IMR-90 (cell line): Measurements from ENCODE around the gene RND3. TPM values are rescaled to one million over a fixed set of nuclear protein-coding genes. Genes with fewer than 3 reads are reported as not detected.
A peak's percentile ranks its signal among the peaks of the same experiment; 100 is the strongest.

Experiments
- ATAC-seq: fragments of 200-7000 bp; cut with Tn5 transposase; 2 replicates; pipeline ENCODE4 v1.9.1; 2020; ENCODE audit warnings: low read depth, mild to moderate bottlenecking, moderate library complexity
- BruUV-seq: library from RNA; stranded (reverse); fragments of 400-500 nt; replicated peaks from 2 replicates; lab custom pipeline; 2021; lab: Mats Ljungman, UMichigan
- CTCF ChIA-PET: fragments of 300-600 bp; formaldehyde crosslinking; extraction: SDS; loops from one replicate; lab custom pipeline; 2021; ENCODE audit warnings: antibody characterized with exemption; lab: Yijun Ruan, JAX
- POLR2A ChIA-PET: fragments of 300-600 bp; sonication (Branson Sonifier 250); formaldehyde crosslinking; loops from one replicate; lab custom pipeline; 2022; ENCODE audit warnings: antibody characterized with exemption; ENCODE audit not compliant: unreplicated experiment; lab: Charles Lee
- DNase-seq: peaks from one replicate; pipeline ENCODE4 v3.0.0; 2013
- H2AFZ ChIP-seq: replicated peaks from 2 replicates; pipeline ENCODE3; 2013; ENCODE audit warnings: low read length, mild to moderate bottlenecking; ENCODE audit not compliant: poor library complexity
- H2AK5ac ChIP-seq: 2 replicates; pipeline ENCODE4 v1.6.1; 2013; ENCODE audit warnings: low read depth, low read length, inconsistent platforms
- H2AK9ac ChIP-seq: replicated peaks from 2 replicates; pipeline ENCODE3; 2013; ENCODE audit warnings: mild to moderate bottlenecking, low read depth, low read length, moderate library complexity; ENCODE audit not compliant: poor library complexity
- H2BK120ac ChIP-seq: 2 replicates; pipeline ENCODE4 v1.6.1; 2013; ENCODE audit warnings: low read depth, low read length, inconsistent platforms
- H2BK15ac ChIP-seq: 3 replicates; pipeline ENCODE4 v1.6.1; 2013; ENCODE audit warnings: low read depth, low read length, inconsistent platforms
- H2BK20ac ChIP-seq: 2 replicates; pipeline ENCODE4 v1.6.1; 2013; ENCODE audit warnings: low read depth, mild to moderate bottlenecking, inconsistent platforms, low read length, moderate library complexity
- H2BK5ac ChIP-seq: 2 replicates; pipeline ENCODE4 v1.6.1; 2013; ENCODE audit warnings: mild to moderate bottlenecking, low read depth, low read length, inconsistent platforms; ENCODE audit not compliant: poor library complexity, severe bottlenecking
- H3K14ac ChIP-seq: replicated peaks from 2 replicates; pipeline ENCODE4 v1.6.1; 2013; ENCODE audit warnings: low read depth, low read length, inconsistent platforms
- H3K18ac ChIP-seq: 2 replicates; pipeline ENCODE4 v1.6.1; 2013; ENCODE audit warnings: low read depth, low read length, control low read depth
- H3K23ac ChIP-seq: 2 replicates; pipeline ENCODE4 v1.6.1; 2013; ENCODE audit warnings: low read depth, low read length, inconsistent platforms
- H3K27ac ChIP-seq: 2 replicates; pipeline ENCODE4 v1.5.1; 2013; ENCODE audit warnings: mild to moderate bottlenecking, control low read depth, low read length; ENCODE audit not compliant: insufficient read depth
- H3K27me3 ChIP-seq: 2 replicates; pipeline ENCODE4 v1.6.1; 2013; ENCODE audit warnings: low read length; ENCODE audit not compliant: control insufficient read depth, insufficient read depth
- H3K36me3 ChIP-seq: 2 replicates; pipeline ENCODE4 v1.6.1; 2013; ENCODE audit warnings: low read length, mixed read lengths; ENCODE audit not compliant: control insufficient read depth, insufficient read depth
- H3K4ac ChIP-seq: 2 replicates; pipeline ENCODE4 v1.6.1; 2013; ENCODE audit warnings: low read depth, low read length, inconsistent platforms
- H3K4me1 ChIP-seq: 2 replicates; pipeline ENCODE4 v1.6.1; 2013; ENCODE audit warnings: low read length, mixed read lengths; ENCODE audit not compliant: control insufficient read depth, insufficient read depth
- H3K4me2 ChIP-seq: 2 replicates; pipeline ENCODE4 v1.6.1; 2013; ENCODE audit warnings: low read depth, mild to moderate bottlenecking, control low read depth, low read length, moderate library complexity
- H3K4me3 ChIP-seq: 2 replicates; pipeline ENCODE4 v1.5.1; 2013; ENCODE audit warnings: low read depth, mild to moderate bottlenecking, control low read depth, low read length, moderate library complexity; ENCODE audit not compliant: insufficient read depth
- H3K56ac ChIP-seq: 2 replicates; pipeline ENCODE4 v1.6.1; 2013; ENCODE audit warnings: low read length, inconsistent platforms; ENCODE audit not compliant: insufficient read depth; ENCODE audit errors: extremely low read depth
- H3K79me1 ChIP-seq, 2 experiments: 2 replicates each; pipeline ENCODE4 v1.6.1; 2013; ENCODE audit warnings: low read length in 2 of 2, inconsistent platforms in 1 of 2, low read depth in 1 of 2
- H3K9ac ChIP-seq: 2 replicates; pipeline ENCODE4 v1.6.1; 2013; ENCODE audit warnings: low read depth, low read length, control low read depth
- H3K9me1 ChIP-seq: 2 replicates; pipeline ENCODE4 v1.6.1; 2013; ENCODE audit warnings: low read length, inconsistent platforms; ENCODE audit not compliant: insufficient read depth
- H3K9me3 ChIP-seq: 2 replicates; pipeline ENCODE4 v1.6.1; 2013; ENCODE audit warnings: low read length; ENCODE audit not compliant: control insufficient read depth, insufficient read depth
- H4K20me1 ChIP-seq: 2 replicates; pipeline ENCODE4 v1.6.1; 2013; ENCODE audit warnings: low read length, inconsistent platforms; ENCODE audit not compliant: insufficient read depth
- H4K5ac ChIP-seq: 2 replicates; pipeline ENCODE4 v1.6.1; 2013; ENCODE audit warnings: mild to moderate bottlenecking, low read depth, low read length, control low read depth
- H4K8ac ChIP-seq, 2 experiments: 2 replicates each; pipeline ENCODE4 v1.6.1; 2013; ENCODE audit warnings: low read depth in 2 of 2, low read length in 2 of 2, control low read depth in 1 of 2, inconsistent platforms in 1 of 2
- H4K91ac ChIP-seq: 2 replicates; pipeline ENCODE4 v1.6.1; 2013; ENCODE audit warnings: low read depth, low read length, inconsistent platforms; ENCODE audit not compliant: insufficient read depth
- BHLHE40 ChIP-seq: fragments of 150-350 bp; IDR thresholded peaks from 2 replicates; pipeline ENCODE4 v1.6.1; 2016; ENCODE audit warnings: mild to moderate bottlenecking, low read depth, low read length
- CEBPB ChIP-seq: IDR thresholded peaks from 2 replicates; pipeline ENCODE4 v1.6.1; 2012; ENCODE audit warnings: low read depth, low read length, improper control_type of control experiment
- CHD1 ChIP-seq: IDR thresholded peaks from 2 replicates; pipeline ENCODE4 v1.6.1; 2012; ENCODE audit warnings: low read depth, low read length, improper control_type of control experiment
- FOS ChIP-seq: fragments of 150-350 bp; IDR thresholded peaks from 2 replicates; pipeline ENCODE4 v1.6.1; 2016; ENCODE audit warnings: low read depth, low read length
- MAFK ChIP-seq: IDR thresholded peaks from 2 replicates; pipeline ENCODE4 v1.6.1; 2012; ENCODE audit warnings: low read depth, low read length, improper control_type of control experiment
- MAZ ChIP-seq: IDR thresholded peaks from 2 replicates; pipeline ENCODE4 v1.6.1; 2012; ENCODE audit warnings: low read depth, mild to moderate bottlenecking, low read length, improper control_type of control experiment, moderate library complexity, borderline replicate concordance
- MXI1 ChIP-seq: IDR thresholded peaks from 2 replicates; pipeline ENCODE4 v1.6.1; 2012; ENCODE audit warnings: low read depth, mild to moderate bottlenecking, low read length, moderate library complexity, borderline replicate concordance
- NFE2L2 ChIP-seq: fragments of 150-350 bp; IDR thresholded peaks from 2 replicates; pipeline ENCODE4 v1.6.1; 2016; ENCODE audit warnings: low read depth, mild to moderate bottlenecking, low read length
- RAD21 ChIP-seq: IDR thresholded peaks from 2 replicates; pipeline ENCODE4 v1.6.1; 2012; ENCODE audit warnings: low read length, improper control_type of control experiment
- RCOR1 ChIP-seq: IDR thresholded peaks from 2 replicates; pipeline ENCODE4 v1.6.1; 2012; ENCODE audit warnings: mild to moderate bottlenecking, low read length, improper control_type of control experiment; ENCODE audit not compliant: insufficient replicate concordance
- RFX5 ChIP-seq: IDR thresholded peaks from 2 replicates; pipeline ENCODE4 v1.8.0; 2012; ENCODE audit warnings: low read depth, mild to moderate bottlenecking, low read length, moderate library complexity
- SMC3 ChIP-seq: fragments of 150-350 bp; IDR thresholded peaks from 2 replicates; pipeline ENCODE4 v1.6.1; 2016; ENCODE audit warnings: low read depth, mild to moderate bottlenecking, antibody characterized with exemption, low read length, moderate library complexity
- WGBS, 2 experiments: methylation state at CpG; one replicate each; pipeline versions ENCODE4 v1.1.5 to v1.1.7; 2013; ENCODE audit warnings: missing lambda C conversion rate in 2 of 2; ENCODE audit not compliant: insufficient read length in 1 of 2; ENCODE audit errors: extremely low coverage in 2 of 2; 5-methylcytosine and 5-hydroxymethylcytosine counted together
- dilution Hi-C: fragments of 300-500 bp; cut with HindIII; formaldehyde crosslinking; loops from one replicate; pipeline ENCODE4 v1.14.3; 2018; ENCODE audit warnings: low sequenced_read_pairs; ENCODE audit not compliant: unreplicated experiment
- in situ Hi-C: fragments of 300-500 bp; cut with MboI; formaldehyde crosslinking; loops from 3 replicates; pipeline ENCODE4 v1.14.3; 2019; ENCODE audit warnings: low sequenced_read_pairs, inconsistent platforms, mixed read lengths
- intact Hi-C: fragments of 100-400 bp; cut with micrococcal nuclease; formaldehyde crosslinking; loops from 2 replicates; pipeline ENCODE4 v1.10.0; 2022
- polyA plus RNA-seq, 3 experiments: library from polyadenylated mRNA; depleted of rRNA; stranded (reverse); fragments of >200 nt; gene quantifications; 2 replicates each; pipeline ENCODE4 v1.2.3, GENCODE V29; 2012; ENCODE audit warnings: low replicate concordance in 1 of 3
- total RNA-seq: library from RNA; depleted of rRNA; stranded (reverse); fragments of >200 nt; gene quantifications from 2 replicates; pipeline ENCODE4 v1.2.3, GENCODE V29; 2012
- TF ChIP-seq, protein P1 (sequence below): fragments of 150-350 bp; IDR thresholded peaks from 2 replicates; pipeline ENCODE4 v1.6.1; 2017; ENCODE audit warnings: mild to moderate bottlenecking, antibody characterized with exemption, low read length, low read depth
- TF ChIP-seq, protein P2 (sequence below): conservative IDR thresholded peaks from 2 replicates; pipeline ENCODE4 v1.5.1; 2012; ENCODE audit warnings: mild to moderate bottlenecking, low read depth, low read length, improper control_type of control experiment

Gene RND3
- total and polyA plus RNA-seq, 2 of the 4 experiments (the other 2 are of a cell fraction), result 111 to 449 TPM

- Histone ChIP-seq H3K4me3 (peak overlapping the region; percentile 35; the same call in 1 of the 2 replicates), H3K23ac (peak overlapping the region; percentile 86), H4K5ac (peak overlapping the region; percentile 66), H3K4me2 (peak overlapping the region; percentile 79; the same call in 1 of the 2 replicates), H3K36me3 (no peaks in the 10 kb centered on the region), H3K9me3 (no peaks in the 10 kb centered on the region), H3K79me1 (peaks cover 11 to 17% of the 10 kb centered on the region in 2 experiments; a peak in 3 of 4 replicates), H3K4ac (peak overlapping the region; percentile 90), H4K8ac (peak overlapping the region; percentile 67 to 92), H3K27ac (peak overlapping the region; percentile 91), H2BK15ac (peak overlapping the region; percentile 80), H3K9ac (peak overlapping the region; percentile 61), H3K56ac (peak overlapping the region; percentile 92), H2BK5ac (peak overlapping the region; percentile 99), H4K20me1 (no peaks in the 10 kb centered on the region), H3K4me1 (peaks cover 9% of the 10 kb centered on the region), H3K9me1 (peaks cover 2% of the 10 kb centered on the region), H2BK20ac (peak overlapping the region; percentile 85), H2AK9ac (no peak overlapping the region), H3K27me3 (no peaks in the 10 kb centered on the region), H2BK120ac (peak overlapping the region; percentile 94), H3K14ac (peak overlapping the region; percentile 84), H4K91ac (peak overlapping the region; percentile 85), H3K18ac (peak overlapping the region; percentile 94), H2AFZ (no peak overlapping the region), H2AK5ac (peak overlapping the region; percentile 75)
- ChIA-PET CTCF (interaction anchor here (0.9 kb wide), 1 partner anchor 18 kb away, joined by 3 read pairs; no protein-coding TSS in a partner anchor), POLR2A (interaction anchor here (0.5 to 1.1 kb wide), 4 partner anchors 9 to 745 kb away, joined by 3 to 5 read pairs (median 3); no protein-coding TSS in a partner anchor)
- intact Hi-C loops (loop anchor here (2.0 to 10.0 kb wide), 3 partner anchors 17 to 379 kb away; no protein-coding TSS in a partner anchor), in situ Hi-C loops (loop anchor here (10.0 kb wide), 1 partner anchor 539 kb away; no protein-coding TSS in a partner anchor), dilution Hi-C loops (no loop called here)
- WGBS, 2 experiments, result no CpG with 5 or more reads among the region's 7 CpGs
- DNase-seq (peak; percentile 99), ATAC-seq (peak; percentile 82)
- TSS peak; percentile 89 for BruUV-seq
- TF ChIP-seq RCOR1 (no peak), CEBPB (peak; percentile 92), SMC3 (0 out of 2 replicates have a peak, but pooled peaks have one; percentile 7), MXI1 (no peak), MAFK (peak; percentile 55; the same call in 1 of the 2 replicates), CHD1 (no peak), RFX5 (no peak), NFE2L2 (peak; percentile 29; the same call in 1 of the 2 replicates), MAZ (0 out of 2 replicates have a peak, but pooled peaks have one; percentile 11), RAD21 (0 out of 2 replicates have a peak, but pooled peaks have one; percentile 8), BHLHE40 (no peak), FOS (peak; percentile 64)
- TF ChIP-seq, protein P1, sequence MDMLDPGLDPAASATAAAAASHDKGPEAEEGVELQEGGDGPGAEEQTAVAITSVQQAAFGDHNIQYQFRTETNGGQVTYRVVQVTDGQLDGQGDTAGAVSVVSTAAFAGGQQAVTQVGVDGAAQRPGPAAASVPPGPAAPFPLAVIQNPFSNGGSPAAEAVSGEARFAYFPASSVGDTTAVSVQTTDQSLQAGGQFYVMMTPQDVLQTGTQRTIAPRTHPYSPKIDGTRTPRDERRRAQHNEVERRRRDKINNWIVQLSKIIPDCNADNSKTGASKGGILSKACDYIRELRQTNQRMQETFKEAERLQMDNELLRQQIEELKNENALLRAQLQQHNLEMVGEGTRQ, result peak; percentile 52
- TF ChIP-seq, protein P2, sequence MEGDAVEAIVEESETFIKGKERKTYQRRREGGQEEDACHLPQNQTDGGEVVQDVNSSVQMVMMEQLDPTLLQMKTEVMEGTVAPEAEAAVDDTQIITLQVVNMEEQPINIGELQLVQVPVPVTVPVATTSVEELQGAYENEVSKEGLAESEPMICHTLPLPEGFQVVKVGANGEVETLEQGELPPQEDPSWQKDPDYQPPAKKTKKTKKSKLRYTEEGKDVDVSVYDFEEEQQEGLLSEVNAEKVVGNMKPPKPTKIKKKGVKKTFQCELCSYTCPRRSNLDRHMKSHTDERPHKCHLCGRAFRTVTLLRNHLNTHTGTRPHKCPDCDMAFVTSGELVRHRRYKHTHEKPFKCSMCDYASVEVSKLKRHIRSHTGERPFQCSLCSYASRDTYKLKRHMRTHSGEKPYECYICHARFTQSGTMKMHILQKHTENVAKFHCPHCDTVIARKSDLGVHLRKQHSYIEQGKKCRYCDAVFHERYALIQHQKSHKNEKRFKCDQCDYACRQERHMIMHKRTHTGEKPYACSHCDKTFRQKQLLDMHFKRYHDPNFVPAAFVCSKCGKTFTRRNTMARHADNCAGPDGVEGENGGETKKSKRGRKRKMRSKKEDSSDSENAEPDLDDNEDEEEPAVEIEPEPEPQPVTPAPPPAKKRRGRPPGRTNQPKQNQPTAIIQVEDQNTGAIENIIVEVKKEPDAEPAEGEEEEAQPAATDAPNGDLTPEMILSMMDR, result no peak
Observed at GRCh38 chr2:150495993-150496627, 8.6 kb upstream of the RND3 start.
